ENCODE data around the gene GOPC. TPM values are rescaled to one million over a fixed set of nuclear protein-coding genes. Genes with fewer than 3 reads are reported as not detected.

The GOPC gene
- total and polyA plus RNA-seq, 5 donors, result 17.2 to 28.9 (median 25.4) TPM

- no peak overlapping the region for H3K4me3 ChIP-seq (ENCODE audit: low read length)
- H3K9me3 ChIP-seq (ENCODE audit: control insufficient read depth, low read length), result no peaks in the 10 kb centered on the region
- DNase-seq (no peak), ATAC-seq (no peak)
- no peaks in the 10 kb centered on the region for H3K27me3 ChIP-seq (ENCODE audit: control insufficient read depth, insufficient read depth)
- WGBS, result 90% methylated on average over 4 of the region's 4 CpGs
- no peaks in the 10 kb centered on the region for H3K4me1 ChIP-seq (ENCODE audit: control insufficient read depth, insufficient read depth, low read length)
- H3K27ac ChIP-seq (ENCODE audit: low read length), result no peak overlapping the region
- intact Hi-C loops (cut with DNase I), result loop anchor here (5.0 to 10.0 kb wide), 4 partner anchors 82 to 214 kb away; no protein-coding TSS in a partner anchor
Measured at GRCh38 chr6:117558818-117559217, 43.5 kb downstream of the GOPC start.

DNA sequence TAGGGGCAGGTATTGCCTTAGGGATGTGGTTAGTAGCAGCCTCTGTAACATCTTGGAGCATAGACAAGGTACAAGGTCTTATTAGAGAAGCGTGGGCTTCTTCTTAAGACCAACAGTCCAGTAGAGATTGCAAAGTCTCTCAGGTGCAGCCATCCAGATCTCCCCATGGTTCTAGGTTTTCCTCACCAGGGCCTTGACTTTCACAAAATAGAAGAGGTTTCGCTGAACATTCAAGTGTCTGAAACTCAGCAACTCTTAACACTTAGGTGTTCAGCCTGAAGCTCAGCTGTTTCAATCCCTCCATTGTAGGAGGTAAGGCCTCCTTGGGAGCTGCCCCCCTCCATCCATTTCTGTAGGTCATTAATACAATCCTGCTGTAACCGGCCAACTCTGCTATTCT, 44.4 kb downstream of the GOPC start:
- DNase-seq (no peak), ATAC-seq (no peak)
- intact Hi-C loops (cut with DNase I), result loop anchor here (5.0 to 10.0 kb wide), 4 partner anchors 81 to 213 kb away; no protein-coding TSS in a partner anchor
- no peak overlapping the region for H3K4me3 ChIP-seq (ENCODE audit: low read length)
- no peaks in the 10 kb centered on the region for H3K4me1 ChIP-seq (ENCODE audit: control insufficient read depth, insufficient read depth, low read length)
- no peak overlapping the region for H3K27ac ChIP-seq (ENCODE audit: low read length)
- H3K27me3 ChIP-seq (ENCODE audit: control insufficient read depth, insufficient read depth), result no peaks in the 10 kb centered on the region
- H3K9me3 ChIP-seq (ENCODE audit: control insufficient read depth, low read length), result no peaks in the 10 kb centered on the region
- 81% methylated on average over 3 of the region's 3 CpGs for WGBS

DNA sequence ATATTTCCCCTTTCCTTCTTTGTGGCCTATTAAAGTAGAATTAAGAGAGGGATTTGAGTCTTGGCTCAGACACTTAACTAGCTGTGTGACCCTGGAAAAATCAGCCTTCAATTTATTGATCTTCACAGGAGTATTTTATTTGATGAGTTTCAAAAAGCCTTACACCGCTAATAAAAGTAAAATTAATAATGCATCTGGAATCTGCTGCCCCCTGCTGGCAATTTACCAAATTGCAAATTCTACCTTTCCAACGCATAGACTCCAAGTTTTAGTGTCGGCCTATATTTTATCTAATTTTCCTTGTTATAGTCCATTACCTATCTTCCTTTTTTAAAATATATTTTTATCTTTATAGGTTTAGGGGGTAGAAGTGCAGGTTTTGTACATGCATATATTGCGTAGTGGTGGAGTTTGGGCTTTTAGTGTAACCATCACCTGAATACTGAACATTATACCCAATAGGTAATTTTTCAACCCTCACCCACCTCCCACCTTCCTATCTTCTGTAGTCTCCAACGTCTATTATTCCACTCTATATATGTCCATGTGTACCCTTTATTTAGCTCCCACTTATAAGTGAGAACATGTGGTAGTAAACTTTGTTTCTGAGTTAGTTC, 46.3 kb downstream of the GOPC start:
- Histone ChIP-seq H3K4me3 (ENCODE audit: low read length) (no peak overlapping the region), H3K4me1 (ENCODE audit: control insufficient read depth, insufficient read depth, low read length) (no peaks in the 10 kb centered on the region), H3K27me3 (ENCODE audit: control insufficient read depth, insufficient read depth) (no peaks in the 10 kb centered on the region), H3K9me3 (ENCODE audit: control insufficient read depth, low read length) (no peaks in the 10 kb centered on the region), H3K27ac (ENCODE audit: low read length) (no peak overlapping the region)
- DNase-seq (peak in 2 of 3 donors; percentile 16 to 43), ATAC-seq (peak in 1 of 2 donors; percentile 18)
- WGBS, result 17% methylated on average over 5 of the region's 5 CpGs
- intact Hi-C loops (cut with DNase I), result loop anchor here (2.0 to 10.0 kb wide), 5 partner anchors 79 to 211 kb away; no protein-coding TSS in a partner anchor

DNA sequence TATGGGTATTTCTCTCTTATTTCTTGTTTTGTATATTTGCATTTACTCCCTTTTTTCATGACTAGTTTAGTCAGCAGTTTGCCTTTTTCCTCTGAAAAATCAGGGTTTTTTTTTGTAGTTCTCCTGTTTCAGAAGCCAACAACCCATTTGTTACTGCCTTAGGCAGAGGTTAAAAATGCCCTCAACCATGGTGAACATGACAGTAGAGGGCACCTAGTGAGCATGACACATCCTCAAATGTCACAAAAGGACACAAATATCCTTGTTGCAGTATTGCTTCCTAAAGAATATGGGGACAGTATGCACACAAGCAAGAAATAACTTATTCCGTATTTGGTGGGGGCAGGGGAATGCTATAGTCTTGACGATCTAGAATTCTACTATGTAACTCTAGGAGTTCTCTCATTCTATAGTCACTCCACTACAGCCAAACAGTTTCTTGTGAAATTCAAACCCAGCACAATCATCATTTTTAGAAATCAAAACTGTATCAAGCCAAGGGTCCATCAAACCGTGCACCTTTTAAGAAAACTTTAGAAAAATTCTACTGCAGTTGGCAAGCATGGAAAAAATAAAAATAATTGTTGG, 47.0 kb downstream of the GOPC start:
- intact Hi-C loops (cut with DNase I), result loop anchor here (2.0 to 10.0 kb wide), 5 partner anchors 78 to 211 kb away; no protein-coding TSS in a partner anchor
- DNase-seq (no peak), ATAC-seq (no peak)
- H3K9me3 ChIP-seq (ENCODE audit: control insufficient read depth, low read length), result no peaks in the 10 kb centered on the region
- WGBS, result 35% methylated on average over 3 of the region's 3 CpGs
- no peak overlapping the region for H3K4me3 ChIP-seq (ENCODE audit: low read length)
- H3K27me3 ChIP-seq (ENCODE audit: control insufficient read depth, insufficient read depth), result no peaks in the 10 kb centered on the region
- no peaks in the 10 kb centered on the region for H3K4me1 ChIP-seq (ENCODE audit: control insufficient read depth, insufficient read depth, low read length)
- no peak overlapping the region for H3K27ac ChIP-seq (ENCODE audit: low read length)

DNA sequence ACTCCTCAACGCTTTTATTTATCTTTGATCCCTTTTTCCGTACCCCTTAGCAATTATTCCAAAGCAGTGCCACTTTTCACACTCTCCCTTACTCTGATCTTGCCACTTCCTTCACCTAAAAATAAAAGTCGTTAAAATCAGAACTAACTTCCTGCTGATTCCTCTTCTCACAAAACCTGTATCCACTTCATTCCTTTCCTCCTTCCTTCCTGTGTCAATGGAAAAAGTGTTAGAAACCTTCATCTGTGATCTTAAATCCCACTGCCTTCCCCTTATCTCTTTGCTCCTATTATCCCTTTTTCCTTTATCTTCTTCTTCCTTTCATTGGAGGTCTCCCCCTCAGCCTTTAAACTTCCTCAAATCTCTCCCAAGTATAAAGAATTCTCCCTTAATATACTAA, 49.2 kb downstream of the GOPC start:
- whole genome bisulfite sequencing, result 56% methylated on average over 3 of the region's 3 CpGs
- Histone ChIP-seq H3K9me3 (ENCODE audit: control insufficient read depth, low read length) (no peaks in the 10 kb centered on the region), H3K27me3 (ENCODE audit: control insufficient read depth, insufficient read depth) (no peaks in the 10 kb centered on the region), H3K4me3 (ENCODE audit: low read length) (no peak overlapping the region), H3K4me1 (ENCODE audit: control insufficient read depth, insufficient read depth, low read length) (no peaks in the 10 kb centered on the region), H3K27ac (ENCODE audit: low read length) (no peak overlapping the region)
- intact Hi-C loops (cut with DNase I), result loop anchor here (5.0 to 10.0 kb wide), 2 partner anchors 101 to 208 kb away; no protein-coding TSS in a partner anchor
- ATAC-seq, result no peak
- no peak for DNase-seq

GRCh38 chr6:117552618-117553017, 49.7 kb downstream of the GOPC start:
- WGBS, result 79% methylated on average over 2 of the region's 2 CpGs
- ATAC-seq (no peak), DNase-seq (no peak)
- H3K27me3 ChIP-seq (ENCODE audit: control insufficient read depth, insufficient read depth), result no peaks in the 10 kb centered on the region
- intact Hi-C loops (cut with DNase I), result loop anchor here (5.0 to 10.0 kb wide), 2 partner anchors 100 to 208 kb away; no protein-coding TSS in a partner anchor
- no peak overlapping the region for H3K4me3 ChIP-seq (ENCODE audit: low read length)
- no peak overlapping the region for H3K27ac ChIP-seq (ENCODE audit: low read length)
- no peaks in the 10 kb centered on the region for H3K9me3 ChIP-seq (ENCODE audit: control insufficient read depth, low read length)
- H3K4me1 ChIP-seq (ENCODE audit: control insufficient read depth, insufficient read depth, low read length), result no peaks in the 10 kb centered on the region

GRCh38 chr6:117550618-117551242, 51.6 kb downstream of the GOPC start:
- no peaks in the 10 kb centered on the region for H3K9me3 ChIP-seq (ENCODE audit: control insufficient read depth, low read length)
- WGBS, result 62% methylated on average over 2 of the region's 2 CpGs

GRCh38 chr6:117550078-117550600, 52.2 kb downstream of the GOPC start:
- WGBS, result 96% methylated on average over 3 of the region's 3 CpGs
- Histone ChIP-seq H3K27me3 (ENCODE audit: control insufficient read depth, insufficient read depth) (no peaks in the 10 kb centered on the region), H3K4me3 (ENCODE audit: low read length) (no peak overlapping the region), H3K9me3 (ENCODE audit: control insufficient read depth, low read length) (no peaks in the 10 kb centered on the region), H3K4me1 (ENCODE audit: control insufficient read depth, insufficient read depth, low read length) (no peaks in the 10 kb centered on the region), H3K27ac (ENCODE audit: low read length) (no peak overlapping the region)
- ATAC-seq (no peak), DNase-seq (no peak)
- intact Hi-C loops (cut with DNase I), result loop anchor here (5.0 to 10.0 kb wide), 2 partner anchors 98 to 205 kb away; no protein-coding TSS in a partner anchor

More at GRCh38 chr6:117550618-117551242, 51.6 kb downstream of the GOPC start:
- Histone ChIP-seq H3K4me3 (ENCODE audit: low read length) (no peak overlapping the region), H3K27ac (ENCODE audit: low read length) (no peak overlapping the region), H3K27me3 (ENCODE audit: control insufficient read depth, insufficient read depth) (no peaks in the 10 kb centered on the region), H3K4me1 (ENCODE audit: control insufficient read depth, insufficient read depth, low read length) (no peaks in the 10 kb centered on the region)
- ATAC-seq (no peak), DNase-seq (no peak)
- intact Hi-C loops (cut with DNase I), result loop anchor here (5.0 to 10.0 kb wide), 2 partner anchors 98 to 206 kb away; no protein-coding TSS in a partner anchor

- H3K27me3 ChIP-seq (ENCODE audit: control insufficient read depth, insufficient read depth), result no peaks in the 10 kb centered on the region
- no peaks in the 10 kb centered on the region for H3K4me1 ChIP-seq (ENCODE audit: control insufficient read depth, insufficient read depth, low read length)
- intact Hi-C loops (cut with DNase I), result loop anchor here (5.0 to 10.0 kb wide), 3 partner anchors 67 to 205 kb away; partner anchors contain the start of gene DCBLD1 (in 1 of the 4)
- DNase-seq, result no peak
- no peaks in the 10 kb centered on the region for H3K9me3 ChIP-seq (ENCODE audit: control insufficient read depth, low read length)
- no peak for ATAC-seq
- H3K27ac ChIP-seq (ENCODE audit: low read length), result no peak overlapping the region
- H3K4me3 ChIP-seq (ENCODE audit: low read length), result no peak overlapping the region
- 94% methylated on average over 4 of the region's 4 CpGs for WGBS
Measured at GRCh38 chr6:117549611-117550010, 52.7 kb downstream of the GOPC start.

DNA sequence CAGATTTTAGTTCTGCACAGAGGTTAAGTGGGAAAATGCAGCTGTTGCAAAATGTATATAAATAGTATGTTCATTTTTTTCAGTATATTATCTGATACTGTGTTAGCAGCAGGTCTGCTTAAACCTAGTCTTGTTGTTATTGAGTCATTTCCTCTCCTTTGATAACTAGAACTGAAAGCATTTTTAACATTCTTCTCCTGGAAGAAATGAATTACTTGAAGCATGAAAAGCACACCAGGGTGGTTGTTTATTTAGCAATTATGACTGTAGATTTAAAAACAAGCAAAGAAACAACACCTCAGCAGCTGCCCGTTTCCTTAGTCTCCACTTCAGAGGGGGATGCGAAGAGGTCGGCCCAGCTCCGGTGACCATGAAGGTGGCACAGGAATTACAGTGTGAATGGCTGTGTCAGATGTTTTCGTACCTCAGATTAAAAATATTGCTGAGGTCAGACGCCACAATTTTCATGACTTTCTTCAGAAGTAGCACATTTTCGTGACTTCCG, 53.5 kb downstream of the GOPC start:
- H3K27ac ChIP-seq (ENCODE audit: low read length), result no peak overlapping the region
- no peak for DNase-seq
- 75% methylated on average over 8 of the region's 8 CpGs for WGBS
- intact Hi-C loops (cut with DNase I), result loop anchor here in 1 of 4 donors (5.0 kb wide), 1 partner anchor 67 kb away; the partner anchor contains the start of gene DCBLD1
- no peaks in the 10 kb centered on the region for H3K4me1 ChIP-seq (ENCODE audit: control insufficient read depth, insufficient read depth, low read length)
- no peak for ATAC-seq
- no peak overlapping the region for H3K4me3 ChIP-seq (ENCODE audit: low read length)
- H3K9me3 ChIP-seq (ENCODE audit: control insufficient read depth, low read length), result no peaks in the 10 kb centered on the region
- no peaks in the 10 kb centered on the region for H3K27me3 ChIP-seq (ENCODE audit: control insufficient read depth, insufficient read depth)

Data from right cardiac atrium (tissue), 5 donors.